K562 (cell line): ENCODE measurements around the gene TYR.
"Not testable (repeated sequence)": the region's sequence is repeated elsewhere in the genome, so short reads cannot be mapped to it uniquely, and the experiment has no call there.

ENCODE experiments used
- TAF1 ChIP-seq: IDR thresholded peaks from 2 replicates; pipeline ENCODE4 v1.6.1; 2011; ENCODE audit warnings: mild to moderate bottlenecking, low read length, moderate library complexity; ENCODE audit not compliant: insufficient read depth, control insufficient read depth, severe bottlenecking; ENCODE audit errors: extremely low read depth
- ZNF274 ChIP-seq: IDR thresholded peaks from 2 replicates; pipeline ENCODE4 v1.6.1; 2011; ENCODE audit warnings: low read depth, mild to moderate bottlenecking, low read length, moderate library complexity, borderline replicate concordance
- TF ChIP-seq, protein P1 (sequence below): sonication (generic); formaldehyde crosslinking; IDR thresholded peaks from 2 replicates; pipeline ENCODE4 v1.8.0; 2022; ENCODE audit warnings: mild to moderate bottlenecking, missing genetic modification reagents
- TF ChIP-seq, protein P2 (sequence below), 3 experiments: IDR thresholded peaks in 2 of 3; conservative IDR thresholded peaks in 1 of 3; 2 replicates each; pipeline ENCODE4 v1.5.1; 2011 to 2012; ENCODE audit warnings: low read length in 3 of 3, mild to moderate bottlenecking in 3 of 3, control low read depth in 2 of 3, improper control_type of control experiment in 1 of 3, inconsistent platforms in 1 of 3, low read depth in 1 of 3, mixed read lengths in 1 of 3, moderate library complexity in 1 of 3; ENCODE audit not compliant: insufficient read depth in 2 of 3

DNA sequence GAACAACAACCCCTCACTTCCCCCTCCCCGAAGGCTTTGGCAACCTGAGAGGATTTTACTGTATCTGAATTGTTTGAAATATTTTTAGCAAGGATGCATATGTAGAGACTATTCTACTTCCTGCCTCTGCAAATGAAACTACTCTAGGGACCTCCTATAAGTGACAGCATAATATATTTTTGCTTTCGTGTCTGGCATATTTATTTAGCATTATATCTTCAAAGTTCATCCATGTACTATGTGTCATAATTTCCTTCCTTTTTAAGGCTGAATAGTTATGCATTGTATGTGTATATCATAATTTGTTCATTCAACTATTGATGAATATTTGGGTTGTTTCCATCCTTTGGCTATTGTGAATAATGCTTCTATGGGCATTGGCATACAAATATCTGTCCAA, 160.4 kb downstream of the TYR start:
- TF ChIP-seq, protein P1, sequence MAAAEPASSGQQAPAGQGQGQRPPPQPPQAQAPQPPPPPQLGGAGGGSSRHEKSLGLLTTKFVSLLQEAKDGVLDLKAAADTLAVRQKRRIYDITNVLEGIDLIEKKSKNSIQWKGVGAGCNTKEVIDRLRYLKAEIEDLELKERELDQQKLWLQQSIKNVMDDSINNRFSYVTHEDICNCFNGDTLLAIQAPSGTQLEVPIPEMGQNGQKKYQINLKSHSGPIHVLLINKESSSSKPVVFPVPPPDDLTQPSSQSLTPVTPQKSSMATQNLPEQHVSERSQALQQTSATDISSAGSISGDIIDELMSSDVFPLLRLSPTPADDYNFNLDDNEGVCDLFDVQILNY: not testable (repeated sequence)
- TF ChIP-seq TAF1, ZNF274: not testable (repeated sequence)
- TF ChIP-seq, protein P2, sequence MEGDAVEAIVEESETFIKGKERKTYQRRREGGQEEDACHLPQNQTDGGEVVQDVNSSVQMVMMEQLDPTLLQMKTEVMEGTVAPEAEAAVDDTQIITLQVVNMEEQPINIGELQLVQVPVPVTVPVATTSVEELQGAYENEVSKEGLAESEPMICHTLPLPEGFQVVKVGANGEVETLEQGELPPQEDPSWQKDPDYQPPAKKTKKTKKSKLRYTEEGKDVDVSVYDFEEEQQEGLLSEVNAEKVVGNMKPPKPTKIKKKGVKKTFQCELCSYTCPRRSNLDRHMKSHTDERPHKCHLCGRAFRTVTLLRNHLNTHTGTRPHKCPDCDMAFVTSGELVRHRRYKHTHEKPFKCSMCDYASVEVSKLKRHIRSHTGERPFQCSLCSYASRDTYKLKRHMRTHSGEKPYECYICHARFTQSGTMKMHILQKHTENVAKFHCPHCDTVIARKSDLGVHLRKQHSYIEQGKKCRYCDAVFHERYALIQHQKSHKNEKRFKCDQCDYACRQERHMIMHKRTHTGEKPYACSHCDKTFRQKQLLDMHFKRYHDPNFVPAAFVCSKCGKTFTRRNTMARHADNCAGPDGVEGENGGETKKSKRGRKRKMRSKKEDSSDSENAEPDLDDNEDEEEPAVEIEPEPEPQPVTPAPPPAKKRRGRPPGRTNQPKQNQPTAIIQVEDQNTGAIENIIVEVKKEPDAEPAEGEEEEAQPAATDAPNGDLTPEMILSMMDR (IDR thresholded peaks at IDR 0.05 in 2 of 3, conservative IDR thresholded peaks at IDR 0.05 in 1 of 3; ENCODE audit: insufficient read depth in 2 of 3, low read depth in 1 of 3, low read length in 3 of 3): not testable (repeated sequence)
